MM.1S (cell line): ENCODE measurements around the gene ALAS2.

Experiments
- DNase-seq: peaks from one replicate; pipeline ENCODE4 v3.0.0-alpha.2; 2015
- H2AFZ ChIP-seq: fragments of 300-600 bp; sonication (generic); 2 replicates; pipeline ENCODE4 v1.6.0; 2016; ENCODE audit warnings: antibody characterized with exemption, low read length
- H3F3A ChIP-seq: fragments of 300-600 bp; sonication (generic); 2 replicates; pipeline ENCODE4 v1.6.1; 2016; ENCODE audit warnings: mild to moderate bottlenecking, antibody characterized with exemption, low read length, moderate library complexity, mixed read lengths; ENCODE audit not compliant: insufficient read depth
- H3K27ac ChIP-seq: fragments of 300-600 bp; sonication (generic); 2 replicates; pipeline ENCODE4 v1.5.1; 2016; ENCODE audit warnings: mild to moderate bottlenecking, low read length
- H3K27me3 ChIP-seq: fragments of 300-600 bp; sonication (generic); replicated peaks from 2 replicates; pipeline ENCODE4 v1.6.0; 2016; ENCODE audit warnings: low read length; ENCODE audit not compliant: insufficient read depth
- H3K36me3 ChIP-seq: fragments of 300-600 bp; sonication (generic); replicated peaks from 2 replicates; pipeline ENCODE4 v1.6.1; 2016; ENCODE audit warnings: mild to moderate bottlenecking, low read length, mixed read lengths; ENCODE audit not compliant: insufficient read depth
- H3K4me1 ChIP-seq: fragments of 300-600 bp; sonication (generic); 2 replicates; pipeline ENCODE4 v1.6.1; 2016; ENCODE audit warnings: low read length, mixed read lengths
- H3K4me2 ChIP-seq: fragments of 300-600 bp; sonication (generic); 2 replicates; pipeline ENCODE4 v1.6.0; 2016; ENCODE audit warnings: low read depth, low read length
- H3K4me3 ChIP-seq: fragments of 300-600 bp; sonication (generic); 2 replicates; pipeline ENCODE4 v1.5.1; 2016; ENCODE audit warnings: low read length, mixed read lengths
- H3K79me2 ChIP-seq: fragments of 300-600 bp; sonication (generic); 2 replicates; pipeline ENCODE4 v1.6.1; 2016; ENCODE audit warnings: mixed run types, low read length, mixed read lengths
- H3K9ac ChIP-seq: fragments of 300-600 bp; sonication (generic); 2 replicates; pipeline ENCODE4 v1.6.1; 2016; ENCODE audit warnings: low read length, mixed read lengths
- H3K9me2 ChIP-seq: fragments of 300-600 bp; sonication (generic); replicated peaks from 2 replicates; pipeline ENCODE4 v1.6.1; 2016; ENCODE audit warnings: mild to moderate bottlenecking, low read length, mixed read lengths; ENCODE audit not compliant: insufficient read depth
- H3K9me3 ChIP-seq: fragments of 300-600 bp; sonication (generic); replicated peaks from 2 replicates; pipeline ENCODE4 v1.6.1; 2016; ENCODE audit warnings: mild to moderate bottlenecking, low read length, mixed read lengths; ENCODE audit not compliant: insufficient read depth
- H4K20me1 ChIP-seq: fragments of 300-600 bp; sonication (generic); 2 replicates; pipeline ENCODE4 v1.6.1; 2016; ENCODE audit warnings: mild to moderate bottlenecking, low read length, moderate library complexity, mixed read lengths; ENCODE audit not compliant: insufficient read depth
- EZH2 ChIP-seq: fragments of 300-600 bp; sonication (generic); optimal IDR thresholded peaks from 2 replicates; pipeline ENCODE3; 2017; ENCODE audit warnings: low read depth, mild to moderate bottlenecking, antibody characterized with exemption, low read length, mixed read lengths
- EZH2phosphoT487 ChIP-seq: fragments of 300-600 bp; sonication (generic); IDR thresholded peaks from 2 replicates; pipeline ENCODE4 v1.6.1; 2018; ENCODE audit warnings: antibody characterized with exemption, low read length
- TF ChIP-seq, protein P1 (sequence below): fragments of 300-600 bp; sonication (generic); IDR thresholded peaks from 2 replicates; pipeline ENCODE4 v1.5.1; 2016; ENCODE audit warnings: antibody characterized with exemption, low read length, mixed read lengths

Gene ALAS2

DNA sequence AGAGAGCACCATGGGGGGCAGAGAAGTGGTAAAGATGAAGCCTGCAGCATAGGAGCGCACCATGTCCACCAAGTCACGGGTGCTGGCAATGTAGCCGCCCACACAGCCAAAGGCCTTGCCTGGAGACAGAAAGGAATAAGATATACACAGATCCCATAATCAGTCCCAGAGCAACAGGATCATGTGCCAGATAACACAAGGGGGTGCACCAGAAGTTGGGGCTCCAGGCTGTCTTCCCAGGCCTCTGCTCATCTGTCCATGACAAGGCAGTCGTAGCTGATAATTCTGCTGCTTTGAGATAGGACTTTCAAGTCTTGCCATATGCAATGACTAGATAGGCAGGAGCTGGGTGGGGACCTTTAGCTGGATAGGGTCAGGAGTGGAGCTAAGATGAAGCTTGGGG lies 15.9 kb downstream of the ALAS2 start:
- DNase-seq, result no peak
- no peak overlapping the region for H3K4me3 ChIP-seq
- no peaks in the 10 kb centered on the region for H3K4me1 ChIP-seq
- no peaks in the 10 kb centered on the region for H4K20me1 ChIP-seq
- no peaks in the 10 kb centered on the region for H3K9me3 ChIP-seq
- no peak overlapping the region for H2AFZ ChIP-seq
- no peaks in the 10 kb centered on the region for H3K79me2 ChIP-seq
- no peaks in the 10 kb centered on the region for H3K9me2 ChIP-seq
- H3F3A ChIP-seq, result no peaks in the 10 kb centered on the region
- TF ChIP-seq, protein P1, sequence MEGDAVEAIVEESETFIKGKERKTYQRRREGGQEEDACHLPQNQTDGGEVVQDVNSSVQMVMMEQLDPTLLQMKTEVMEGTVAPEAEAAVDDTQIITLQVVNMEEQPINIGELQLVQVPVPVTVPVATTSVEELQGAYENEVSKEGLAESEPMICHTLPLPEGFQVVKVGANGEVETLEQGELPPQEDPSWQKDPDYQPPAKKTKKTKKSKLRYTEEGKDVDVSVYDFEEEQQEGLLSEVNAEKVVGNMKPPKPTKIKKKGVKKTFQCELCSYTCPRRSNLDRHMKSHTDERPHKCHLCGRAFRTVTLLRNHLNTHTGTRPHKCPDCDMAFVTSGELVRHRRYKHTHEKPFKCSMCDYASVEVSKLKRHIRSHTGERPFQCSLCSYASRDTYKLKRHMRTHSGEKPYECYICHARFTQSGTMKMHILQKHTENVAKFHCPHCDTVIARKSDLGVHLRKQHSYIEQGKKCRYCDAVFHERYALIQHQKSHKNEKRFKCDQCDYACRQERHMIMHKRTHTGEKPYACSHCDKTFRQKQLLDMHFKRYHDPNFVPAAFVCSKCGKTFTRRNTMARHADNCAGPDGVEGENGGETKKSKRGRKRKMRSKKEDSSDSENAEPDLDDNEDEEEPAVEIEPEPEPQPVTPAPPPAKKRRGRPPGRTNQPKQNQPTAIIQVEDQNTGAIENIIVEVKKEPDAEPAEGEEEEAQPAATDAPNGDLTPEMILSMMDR, result no peak
- no peak for TF ChIP-seq EZH2
- no peak for TF ChIP-seq EZH2phosphoT487
- H3K4me2 ChIP-seq, result no peak overlapping the region
- H3K27ac ChIP-seq, result no peak overlapping the region
- no peak overlapping the region for H3K9ac ChIP-seq
- H3K36me3 ChIP-seq, result no peaks in the 10 kb centered on the region
- no peaks in the 10 kb centered on the region for H3K27me3 ChIP-seq

DNA sequence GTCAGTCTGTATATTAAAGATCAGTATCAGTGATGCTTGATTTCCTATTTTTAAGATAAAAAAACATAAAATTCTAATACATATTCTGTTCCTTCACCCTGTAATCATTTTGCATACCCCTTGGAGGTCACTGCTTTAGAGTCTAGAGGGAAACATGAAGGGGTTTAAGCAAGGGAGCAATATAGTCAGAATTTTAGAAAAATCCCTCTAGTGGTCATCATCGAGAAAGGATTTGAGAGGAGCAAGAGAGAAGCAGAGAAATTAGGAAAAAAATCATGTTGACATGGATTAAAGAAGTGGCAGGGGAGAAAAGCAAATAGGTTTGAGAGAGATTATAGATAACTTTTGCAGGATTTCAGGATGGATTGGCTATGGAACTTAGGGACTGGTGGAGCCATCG lies 19.5 kb downstream of the ALAS2 start:
- DNase-seq, result no peak
- Histone ChIP-seq H3K27me3 (no peaks in the 10 kb centered on the region), H3K27ac (no peak overlapping the region), H3K9ac (no peak overlapping the region), H2AFZ (no peak overlapping the region), H3K4me2 (no peak overlapping the region), H3K9me2 (no peaks in the 10 kb centered on the region), H3F3A (no peaks in the 10 kb centered on the region), H4K20me1 (no peaks in the 10 kb centered on the region), H3K9me3 (no peaks in the 10 kb centered on the region), H3K4me3 (no peak overlapping the region), H3K36me3 (no peaks in the 10 kb centered on the region), H3K79me2 (no peaks in the 10 kb centered on the region), H3K4me1 (no peaks in the 10 kb centered on the region)
- no peak for TF ChIP-seq EZH2
- TF ChIP-seq, protein P1, result peak; percentile 29

DNA sequence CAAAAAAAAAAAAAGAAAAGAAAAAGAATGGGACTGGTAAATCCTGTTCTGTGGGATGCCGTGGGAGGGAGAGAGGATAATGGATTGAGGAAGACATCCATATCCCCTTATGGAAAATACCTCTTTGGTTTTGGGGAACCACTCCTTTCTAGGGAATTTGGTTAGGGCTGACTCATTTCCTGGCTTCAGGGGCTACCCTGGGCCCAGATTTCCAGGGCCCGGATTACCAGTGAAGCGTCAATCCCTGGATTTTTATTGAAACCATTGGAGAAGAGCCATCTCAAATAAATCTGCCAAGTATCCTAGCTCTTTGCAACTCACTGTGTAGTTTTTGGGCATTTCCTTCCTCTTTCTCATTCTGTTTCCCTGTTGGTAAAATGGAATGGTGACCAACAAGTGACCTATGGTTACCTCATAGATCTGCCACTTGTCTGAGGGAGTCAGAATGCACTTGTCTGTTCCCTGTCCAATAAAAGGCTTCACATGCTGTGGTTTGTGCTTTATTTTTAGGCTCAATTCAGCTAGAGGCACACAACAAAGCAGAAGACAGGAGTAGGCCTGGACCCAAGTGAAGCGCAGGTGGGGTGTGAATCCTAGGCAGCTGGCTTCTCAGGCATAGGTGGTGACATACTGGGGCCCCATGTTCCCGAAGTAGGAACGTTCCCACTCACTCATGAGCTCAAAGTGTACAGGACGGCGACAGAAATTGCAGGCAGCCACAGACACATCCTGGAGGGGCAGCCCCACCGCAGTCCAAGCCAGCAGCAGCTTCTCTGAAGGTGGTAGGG lies 22.0 kb downstream of the ALAS2 start:
- no peak for TF ChIP-seq EZH2phosphoT487
- TF ChIP-seq EZH2, result no peak
- TF ChIP-seq, protein P1, result no peak
- Histone ChIP-seq H4K20me1 (no peaks in the 10 kb centered on the region), H3K9ac (no peak overlapping the region), H3K9me3 (no peaks in the 10 kb centered on the region), H3K4me1 (no peaks in the 10 kb centered on the region), H3K27ac (no peak overlapping the region), H3K4me3 (no peak overlapping the region), H3F3A (no peaks in the 10 kb centered on the region), H3K36me3 (no peaks in the 10 kb centered on the region), H2AFZ (no peak overlapping the region), H3K9me2 (no peaks in the 10 kb centered on the region), H3K79me2 (no peaks in the 10 kb centered on the region), H3K27me3 (no peaks in the 10 kb centered on the region), H3K4me2 (no peak overlapping the region)
- no peak for DNase-seq
